Measurements from ENCODE around the gene PRR7.

DNA sequence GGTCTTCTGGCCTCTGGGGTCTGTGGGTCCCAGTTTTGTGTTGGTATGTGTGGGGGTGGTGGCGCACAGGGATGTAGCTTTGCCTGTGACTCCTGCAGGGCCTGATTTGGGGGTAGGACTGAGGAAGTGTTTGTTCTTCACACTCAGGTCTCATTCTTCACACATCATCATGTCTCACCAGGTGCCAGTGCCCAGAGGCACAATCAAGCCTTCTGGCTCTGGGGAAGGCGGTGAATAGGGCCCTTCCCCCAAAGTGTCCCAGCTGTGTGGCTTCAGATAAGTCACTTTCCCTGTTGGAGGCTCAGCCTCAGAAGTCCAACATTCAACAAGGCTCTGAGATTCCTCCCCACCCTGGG is 21.7 kb downstream of the PRR7 start:
- TF ChIP-seq, protein P1, sequence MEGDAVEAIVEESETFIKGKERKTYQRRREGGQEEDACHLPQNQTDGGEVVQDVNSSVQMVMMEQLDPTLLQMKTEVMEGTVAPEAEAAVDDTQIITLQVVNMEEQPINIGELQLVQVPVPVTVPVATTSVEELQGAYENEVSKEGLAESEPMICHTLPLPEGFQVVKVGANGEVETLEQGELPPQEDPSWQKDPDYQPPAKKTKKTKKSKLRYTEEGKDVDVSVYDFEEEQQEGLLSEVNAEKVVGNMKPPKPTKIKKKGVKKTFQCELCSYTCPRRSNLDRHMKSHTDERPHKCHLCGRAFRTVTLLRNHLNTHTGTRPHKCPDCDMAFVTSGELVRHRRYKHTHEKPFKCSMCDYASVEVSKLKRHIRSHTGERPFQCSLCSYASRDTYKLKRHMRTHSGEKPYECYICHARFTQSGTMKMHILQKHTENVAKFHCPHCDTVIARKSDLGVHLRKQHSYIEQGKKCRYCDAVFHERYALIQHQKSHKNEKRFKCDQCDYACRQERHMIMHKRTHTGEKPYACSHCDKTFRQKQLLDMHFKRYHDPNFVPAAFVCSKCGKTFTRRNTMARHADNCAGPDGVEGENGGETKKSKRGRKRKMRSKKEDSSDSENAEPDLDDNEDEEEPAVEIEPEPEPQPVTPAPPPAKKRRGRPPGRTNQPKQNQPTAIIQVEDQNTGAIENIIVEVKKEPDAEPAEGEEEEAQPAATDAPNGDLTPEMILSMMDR (IDR thresholded peaks at IDR 0.05; ENCODE audit: poor library complexity, severe bottlenecking), result no peak
- TF ChIP-seq EP300 (conservative IDR thresholded peaks at IDR 0.05; ENCODE audit: poor library complexity, severe bottlenecking), result no peak
- TF ChIP-seq POLR2AphosphoS5 (IDR thresholded peaks at IDR 0.05), result no peak
- no peak for TF ChIP-seq TAF1 (IDR thresholded peaks at IDR 0.05; ENCODE audit: low read depth)
- TF ChIP-seq, protein P2, sequence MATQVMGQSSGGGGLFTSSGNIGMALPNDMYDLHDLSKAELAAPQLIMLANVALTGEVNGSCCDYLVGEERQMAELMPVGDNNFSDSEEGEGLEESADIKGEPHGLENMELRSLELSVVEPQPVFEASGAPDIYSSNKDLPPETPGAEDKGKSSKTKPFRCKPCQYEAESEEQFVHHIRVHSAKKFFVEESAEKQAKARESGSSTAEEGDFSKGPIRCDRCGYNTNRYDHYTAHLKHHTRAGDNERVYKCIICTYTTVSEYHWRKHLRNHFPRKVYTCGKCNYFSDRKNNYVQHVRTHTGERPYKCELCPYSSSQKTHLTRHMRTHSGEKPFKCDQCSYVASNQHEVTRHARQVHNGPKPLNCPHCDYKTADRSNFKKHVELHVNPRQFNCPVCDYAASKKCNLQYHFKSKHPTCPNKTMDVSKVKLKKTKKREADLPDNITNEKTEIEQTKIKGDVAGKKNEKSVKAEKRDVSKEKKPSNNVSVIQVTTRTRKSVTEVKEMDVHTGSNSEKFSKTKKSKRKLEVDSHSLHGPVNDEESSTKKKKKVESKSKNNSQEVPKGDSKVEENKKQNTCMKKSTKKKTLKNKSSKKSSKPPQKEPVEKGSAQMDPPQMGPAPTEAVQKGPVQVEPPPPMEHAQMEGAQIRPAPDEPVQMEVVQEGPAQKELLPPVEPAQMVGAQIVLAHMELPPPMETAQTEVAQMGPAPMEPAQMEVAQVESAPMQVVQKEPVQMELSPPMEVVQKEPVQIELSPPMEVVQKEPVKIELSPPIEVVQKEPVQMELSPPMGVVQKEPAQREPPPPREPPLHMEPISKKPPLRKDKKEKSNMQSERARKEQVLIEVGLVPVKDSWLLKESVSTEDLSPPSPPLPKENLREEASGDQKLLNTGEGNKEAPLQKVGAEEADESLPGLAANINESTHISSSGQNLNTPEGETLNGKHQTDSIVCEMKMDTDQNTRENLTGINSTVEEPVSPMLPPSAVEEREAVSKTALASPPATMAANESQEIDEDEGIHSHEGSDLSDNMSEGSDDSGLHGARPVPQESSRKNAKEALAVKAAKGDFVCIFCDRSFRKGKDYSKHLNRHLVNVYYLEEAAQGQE (IDR thresholded peaks at IDR 0.05; ENCODE audit: borderline replicate concordance), result no peak
- TF ChIP-seq EZH2 (IDR thresholded peaks at IDR 0.05; ENCODE audit: borderline replicate concordance, insufficient read depth, low read length, poor library complexity, severe bottlenecking), result no peak
- TF ChIP-seq MXI1 (conservative IDR thresholded peaks at IDR 0.05; ENCODE audit: poor library complexity, severe bottlenecking), result no peak
